Measurements from ENCODE around the gene SYNE2. TPM values are rescaled to one million over a fixed set of nuclear protein-coding genes. Genes with fewer than 3 reads are reported as not detected.
"Not testable (repeated sequence)": the region's sequence is repeated elsewhere in the genome, so short reads cannot be mapped to it uniquely, and the experiment has no call there.

SYNE2 gene
- total RNA-seq, 1 experiment from 2014 or later: 33.8 TPM

DNA sequence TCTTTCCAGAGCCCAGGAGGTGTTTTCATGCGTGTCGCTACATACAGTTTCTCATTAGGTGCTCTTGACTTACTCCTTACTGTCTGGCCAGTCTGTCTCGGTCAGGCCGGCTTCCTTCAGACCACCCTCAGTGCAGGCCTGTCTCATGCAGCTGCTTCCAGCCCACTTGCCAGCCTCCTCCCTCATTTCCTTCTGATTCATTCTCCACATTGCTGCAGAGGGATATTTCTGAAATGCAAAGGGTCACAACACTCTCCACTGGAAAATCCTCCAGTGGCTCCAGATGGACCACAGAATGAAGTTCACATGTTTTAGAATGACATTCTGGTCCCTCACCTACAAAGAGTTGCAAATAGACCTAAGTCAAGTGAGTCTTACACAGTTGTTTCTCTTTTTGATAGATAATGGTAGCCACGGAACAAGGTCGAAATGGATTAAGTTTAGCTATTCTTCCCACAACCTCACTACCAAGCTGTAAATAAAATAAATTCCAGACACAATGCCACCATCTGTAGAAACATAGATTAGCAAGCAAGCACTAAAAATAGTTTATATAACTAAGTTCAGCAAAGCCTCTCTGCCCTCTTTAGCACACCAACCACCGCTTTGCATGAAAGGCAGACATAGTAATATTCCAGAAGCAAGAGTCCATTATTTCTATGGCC is 294.5 kb downstream of the SYNE2 start:
- Histone ChIP-seq H3K9me3 (replicated peaks) (no peaks in the 10 kb centered on the region), H3K27ac (peak overlapping the region; percentile 35)

DNA sequence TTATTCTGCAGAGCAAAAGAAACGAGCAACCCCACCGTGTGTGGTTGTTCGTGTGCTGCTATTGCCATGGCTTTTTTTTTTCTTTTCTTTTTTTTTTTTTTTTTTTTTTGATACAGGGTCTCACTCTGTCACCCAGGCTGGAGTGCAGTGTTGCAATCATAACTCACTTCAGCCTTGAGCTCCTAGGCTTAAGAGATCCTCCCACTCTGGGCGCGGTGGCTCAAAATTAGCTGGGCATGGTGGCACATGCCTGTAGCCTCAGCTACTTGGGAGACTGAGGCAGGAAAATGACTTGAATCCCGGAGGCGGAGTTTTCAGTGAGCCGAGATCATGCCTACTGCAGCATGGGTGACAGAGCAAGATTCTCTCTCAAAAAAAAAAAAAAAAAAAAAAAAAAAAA is 297.1 kb downstream of the SYNE2 start:
- Histone ChIP-seq H3K36me3 (peaks cover 11% of the 10 kb centered on the region; the same call in 1 of the 2 replicates), H3K4me3 (no peak overlapping the region), H3K9me3 (replicated peaks) (no peaks in the 10 kb centered on the region), H3K4me1 (replicated peaks) (peaks cover 35% of the 10 kb centered on the region), H3K27me3 (replicated peaks) (no peaks in the 10 kb centered on the region), H3K27ac (no peak overlapping the region)
- no peak for DNase-seq (ENCODE audit: low read depth in 1 of 2, low spot score in 2 of 2)

More for the DNA sequence above, 294.5 kb downstream of the SYNE2 start:
- Histone ChIP-seq H3K36me3 (peaks cover 9% of the 10 kb centered on the region), H3K4me1 (replicated peaks) (peaks cover 28% of the 10 kb centered on the region), H3K4me3 (no peak overlapping the region), H3K27me3 (replicated peaks) (no peaks in the 10 kb centered on the region)
- peak; percentile 72 to 79 for DNase-seq (ENCODE audit: low read depth in 1 of 2, low spot score in 2 of 2)

DNA sequence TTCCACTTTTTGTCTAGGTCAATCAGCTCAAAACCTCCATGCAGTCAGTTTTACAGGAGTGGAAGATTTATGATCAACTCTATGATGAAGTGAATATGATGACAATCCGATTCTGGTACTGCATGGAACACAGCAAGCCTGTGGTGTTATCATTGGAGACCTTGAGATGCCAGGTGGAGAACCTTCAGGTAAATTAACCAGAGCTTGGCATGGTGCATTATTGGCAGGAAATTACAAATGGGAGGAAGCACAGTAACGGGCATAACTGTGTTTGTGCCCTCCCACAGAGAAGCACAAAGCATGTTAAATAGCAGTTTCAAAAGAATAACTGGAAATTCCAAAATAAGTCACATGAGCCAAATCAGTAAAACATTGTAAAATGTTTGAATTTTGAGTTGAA is 305.8 kb downstream of the SYNE2 start:
- peaks cover 13% of the 10 kb centered on the region; the same call in 1 of the 2 replicates for H3K36me3 ChIP-seq
- H3K4me3 ChIP-seq: no peak overlapping the region
- H3K4me1 ChIP-seq (replicated peaks): no peaks in the 10 kb centered on the region
- no peak for DNase-seq (ENCODE audit: low read depth in 1 of 2, low spot score in 2 of 2)
- no peaks in the 10 kb centered on the region for H3K27me3 ChIP-seq (replicated peaks)
- H3K27ac ChIP-seq: no peak overlapping the region
- H3K9me3 ChIP-seq (replicated peaks): no peaks in the 10 kb centered on the region

DNA sequence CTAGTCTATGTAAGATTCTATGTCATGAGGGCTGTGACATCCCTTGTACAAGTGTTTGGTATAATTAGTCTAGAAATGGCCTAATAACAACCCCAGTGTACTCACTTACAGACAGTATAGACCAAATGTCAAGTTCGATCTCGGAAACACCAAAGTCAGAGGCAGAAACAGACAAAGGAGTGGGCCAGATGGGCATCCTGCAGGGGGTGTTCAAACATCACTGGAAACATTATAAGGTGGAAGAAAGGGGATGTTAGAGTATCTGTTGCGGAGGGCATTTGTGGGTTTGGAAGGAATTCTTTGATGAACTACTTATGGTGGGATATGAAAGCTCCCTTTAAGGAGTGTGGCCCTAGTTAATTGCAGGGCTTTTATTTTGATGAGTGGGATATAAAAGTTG is 306.8 kb downstream of the SYNE2 start:
- no peak for DNase-seq (ENCODE audit: low read depth in 1 of 2, low spot score in 2 of 2)
- no peaks in the 10 kb centered on the region for H3K9me3 ChIP-seq (replicated peaks)

DNA sequence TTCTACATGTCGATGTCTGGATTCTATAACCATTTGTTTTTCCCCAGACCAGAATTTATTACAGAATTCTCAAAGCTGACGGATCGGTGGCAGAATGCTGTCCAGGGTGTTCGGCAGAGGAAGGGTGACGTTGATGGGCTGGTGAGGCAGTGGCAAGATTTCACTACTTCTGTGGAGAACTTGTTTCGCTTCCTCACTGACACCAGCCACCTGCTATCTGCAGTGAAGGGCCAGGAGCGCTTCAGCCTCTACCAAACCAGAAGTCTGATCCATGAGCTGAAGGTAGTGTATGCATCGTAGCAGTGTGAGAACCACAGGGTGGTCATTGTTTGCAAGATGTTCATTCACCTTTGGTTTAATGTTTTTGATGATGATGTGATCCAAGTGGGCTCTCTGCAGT is 317.4 kb downstream of the SYNE2 start:
- Histone ChIP-seq H3K27me3 (replicated peaks) (no peaks in the 10 kb centered on the region), H3K27ac (no peak overlapping the region), H3K9me3 (replicated peaks) (no peaks in the 10 kb centered on the region), H3K4me3 (no peak overlapping the region), H3K36me3 (peaks cover 11% of the 10 kb centered on the region; the same call in 1 of the 2 replicates), H3K4me1 (replicated peaks) (no peaks in the 10 kb centered on the region)
- DNase-seq (ENCODE audit: low read depth in 1 of 2, low spot score in 2 of 2): no peak

More for the DNA sequence above, 306.8 kb downstream of the SYNE2 start:
- H3K27me3 ChIP-seq (replicated peaks): no peaks in the 10 kb centered on the region
- H3K27ac ChIP-seq: no peak overlapping the region
- no peak overlapping the region for H3K4me3 ChIP-seq
- peaks cover 13% of the 10 kb centered on the region; the same call in 1 of the 2 replicates for H3K36me3 ChIP-seq
- H3K4me1 ChIP-seq (replicated peaks): no peaks in the 10 kb centered on the region

DNA sequence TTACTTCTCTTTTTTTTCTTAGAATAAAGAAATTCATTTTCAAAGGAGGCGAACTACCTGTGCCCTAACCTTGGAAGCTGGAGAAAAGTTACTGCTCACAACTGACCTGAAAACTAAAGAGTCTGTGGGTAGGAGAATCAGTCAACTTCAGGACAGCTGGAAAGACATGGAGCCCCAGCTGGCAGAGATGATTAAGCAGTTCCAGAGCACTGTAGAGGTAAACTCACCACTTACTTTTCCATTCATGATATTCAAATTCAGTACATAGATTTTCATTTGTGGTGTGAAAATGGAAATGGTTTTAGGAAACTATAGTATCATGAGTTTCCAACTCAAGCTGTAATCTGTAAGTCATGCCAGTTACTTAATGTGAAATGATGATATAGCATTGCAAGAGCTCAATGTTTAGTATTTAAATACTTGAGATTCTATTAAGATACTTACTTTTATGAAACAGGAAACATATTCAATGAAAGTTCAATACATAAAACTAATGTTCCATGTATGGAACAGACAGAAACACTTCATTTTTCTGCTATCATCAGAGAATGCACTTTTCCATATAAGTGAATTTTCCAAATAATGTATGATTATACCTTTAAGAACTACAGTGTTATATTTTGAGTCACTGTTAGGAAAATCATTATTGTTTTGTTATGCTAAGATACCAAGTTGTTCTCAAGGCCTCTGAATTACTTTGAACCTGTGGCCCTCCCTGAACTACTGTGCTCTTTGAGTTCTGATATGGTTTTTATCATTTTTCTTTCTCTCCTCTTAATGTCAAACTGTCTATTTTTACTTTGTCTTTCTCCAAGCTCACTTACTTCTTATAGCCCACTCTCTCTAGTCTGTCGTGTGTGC is 322.3 kb downstream of the SYNE2 start:
- Histone ChIP-seq H3K36me3 (peaks cover 10% of the 10 kb centered on the region), H3K9me3 (replicated peaks) (no peaks in the 10 kb centered on the region), H3K4me1 (replicated peaks) (no peaks in the 10 kb centered on the region), H3K4me3 (no peak overlapping the region), H3K27ac (no peak overlapping the region), H3K27me3 (replicated peaks) (no peaks in the 10 kb centered on the region)
- no peak for DNase-seq (ENCODE audit: low read depth in 1 of 2, low spot score in 2 of 2)

DNA sequence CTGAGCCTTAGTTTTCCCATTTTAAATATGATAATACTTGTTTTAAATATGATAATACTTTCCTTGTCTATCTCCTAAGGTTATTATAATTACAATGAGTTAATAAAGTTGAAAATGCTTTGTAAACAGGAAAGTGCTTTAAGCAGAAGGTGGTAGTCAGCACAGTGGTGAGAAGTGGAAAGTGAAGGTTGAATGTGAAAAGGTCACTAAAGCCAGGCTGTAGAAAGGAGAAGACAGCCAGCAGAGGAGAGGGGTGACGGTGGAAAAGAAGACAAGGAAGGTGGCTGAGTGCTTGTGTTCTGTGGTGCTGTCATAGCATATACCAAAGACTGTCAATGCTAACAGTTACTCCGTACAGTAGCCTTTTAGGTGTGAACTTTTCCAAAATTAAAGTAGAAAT is 323.5 kb downstream of the SYNE2 start:
- no peak overlapping the region for H3K27ac ChIP-seq
- no peaks in the 10 kb centered on the region for H3K4me1 ChIP-seq (replicated peaks)
- no peak for DNase-seq (ENCODE audit: low read depth in 1 of 2, low spot score in 2 of 2)
- no peaks in the 10 kb centered on the region for H3K27me3 ChIP-seq (replicated peaks)
- no peaks in the 10 kb centered on the region for H3K9me3 ChIP-seq (replicated peaks)
- H3K36me3 ChIP-seq: peaks cover 5% of the 10 kb centered on the region
- no peak overlapping the region for H3K4me3 ChIP-seq

DNA sequence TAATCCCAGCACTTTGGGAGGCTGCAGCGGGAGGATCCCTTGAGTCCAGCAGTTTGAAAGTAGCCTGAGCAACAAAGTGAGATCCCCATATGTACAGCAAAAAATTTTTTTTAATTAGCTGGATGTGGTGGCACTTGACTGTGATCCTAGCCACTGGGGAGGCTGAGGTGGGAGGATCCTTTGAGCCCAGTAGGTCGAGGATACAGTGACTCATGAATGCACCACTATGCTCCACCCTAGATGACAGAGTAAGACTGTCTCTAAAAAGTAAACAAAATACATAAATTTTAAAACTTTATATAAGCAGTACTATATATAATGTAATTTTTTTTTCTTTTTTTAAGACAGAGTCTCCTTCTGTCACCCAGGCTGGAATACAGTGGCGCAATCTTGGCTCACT is 326.0 kb downstream of the SYNE2 start:
- Histone ChIP-seq H3K9me3 (replicated peaks) (no peaks in the 10 kb centered on the region), H3K27me3 (replicated peaks) (no peaks in the 10 kb centered on the region), H3K36me3 (peaks cover 5% of the 10 kb centered on the region), H3K27ac (no peak overlapping the region), H3K4me3 (no peak overlapping the region), H3K4me1 (replicated peaks) (no peaks in the 10 kb centered on the region)
- DNase-seq (ENCODE audit: low read depth in 1 of 2, low spot score in 2 of 2): no peak

DNA sequence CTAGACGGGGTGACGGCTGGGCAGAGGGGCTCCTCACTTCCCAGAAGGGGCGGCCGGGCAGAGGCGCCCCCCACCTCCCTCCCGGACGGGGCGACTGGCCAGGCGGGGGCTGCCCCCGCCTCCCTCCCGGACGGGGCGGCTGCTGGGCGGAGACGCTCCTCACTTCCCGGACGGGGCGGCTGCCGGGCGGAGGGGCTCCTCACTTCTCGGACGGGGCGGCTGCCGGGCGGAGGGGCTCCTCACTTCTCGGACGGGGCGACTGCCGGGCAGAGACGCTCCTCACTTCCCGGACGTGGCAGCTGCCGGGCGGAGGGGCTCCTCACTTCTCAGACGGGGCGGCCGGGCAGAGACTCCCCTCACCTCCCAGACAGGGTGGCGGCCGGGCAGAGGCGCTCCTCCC is 330.1 kb downstream of the SYNE2 start:
- not testable (repeated sequence) for H3K9me3 ChIP-seq (replicated peaks); H3K27ac ChIP-seq; H3K4me3 ChIP-seq; H3K4me1 ChIP-seq (replicated peaks); H3K27me3 ChIP-seq (replicated peaks); H3K36me3 ChIP-seq; DNase-seq (ENCODE audit: low read depth in 1 of 2, low spot score in 2 of 2)

DNA sequence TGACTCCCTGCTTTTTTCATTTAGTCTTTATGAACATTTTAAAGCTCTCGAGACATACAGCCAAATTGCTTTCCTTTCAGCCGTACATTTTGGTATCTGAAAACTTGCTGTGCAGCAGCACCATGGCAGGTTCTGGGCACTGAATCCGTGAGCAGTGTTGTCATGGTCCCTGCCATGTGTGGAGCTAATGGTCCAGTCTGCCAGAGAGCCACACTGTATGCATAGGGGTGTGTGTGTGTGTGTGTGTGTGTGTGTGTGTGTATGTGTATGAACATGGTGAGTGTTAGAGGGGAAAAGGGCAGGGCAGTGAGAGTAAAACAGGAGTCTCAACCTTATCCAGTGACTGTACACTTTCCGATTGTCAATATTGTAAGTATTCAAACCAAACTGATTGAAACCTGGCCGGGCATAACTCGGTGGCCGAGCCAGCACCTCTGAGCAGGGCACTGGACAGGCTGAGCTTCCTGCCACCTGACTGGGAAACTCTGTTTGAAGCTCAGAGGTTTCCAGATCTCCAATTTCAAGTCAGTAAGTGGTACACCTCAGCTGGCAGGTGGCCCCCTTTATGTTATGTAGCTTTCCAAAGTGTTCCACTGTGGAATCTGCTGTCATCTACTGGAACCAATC is 331.4 kb downstream of the SYNE2 start:
- H3K4me1 ChIP-seq (replicated peaks): no peaks in the 10 kb centered on the region
- no peak for DNase-seq (ENCODE audit: low read depth in 1 of 2, low spot score in 2 of 2)
- H3K27ac ChIP-seq: no peak overlapping the region
- H3K9me3 ChIP-seq (replicated peaks): no peaks in the 10 kb centered on the region
- H3K36me3 ChIP-seq: 0 out of 2 replicates have a peak, but pooled peaks cover 4% of the 10 kb centered on the region
- no peaks in the 10 kb centered on the region for H3K27me3 ChIP-seq (replicated peaks)
- H3K4me3 ChIP-seq: no peak overlapping the region

DNA sequence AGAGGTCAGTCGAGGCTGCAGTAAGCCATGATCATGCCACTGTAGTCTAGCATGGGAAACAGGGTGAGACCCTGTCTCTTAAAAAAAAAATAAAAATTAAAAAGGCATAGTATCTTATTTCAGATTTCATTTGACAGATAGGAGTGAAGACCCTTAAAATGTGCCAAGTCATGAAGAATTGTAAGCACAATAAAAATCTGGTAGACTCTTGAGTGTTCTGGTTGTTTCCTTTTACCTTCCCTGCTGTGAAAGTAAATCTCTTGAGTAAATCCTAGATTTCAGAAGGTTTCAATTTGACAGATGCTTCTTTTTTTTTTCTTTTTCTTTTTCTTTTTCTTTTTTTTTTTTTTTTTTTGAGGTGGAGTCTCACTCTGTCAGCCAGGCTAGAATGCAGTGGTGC is 332.4 kb downstream of the SYNE2 start:
- H3K4me1 ChIP-seq (replicated peaks): no peaks in the 10 kb centered on the region
- no peak for DNase-seq (ENCODE audit: low read depth in 1 of 2, low spot score in 2 of 2)
- no peak overlapping the region for H3K27ac ChIP-seq
- H3K4me3 ChIP-seq: no peak overlapping the region
- H3K36me3 ChIP-seq: 0 out of 2 replicates have a peak, but pooled peaks cover 4% of the 10 kb centered on the region
- no peaks in the 10 kb centered on the region for H3K9me3 ChIP-seq (replicated peaks)
- no peaks in the 10 kb centered on the region for H3K27me3 ChIP-seq (replicated peaks)

DNA sequence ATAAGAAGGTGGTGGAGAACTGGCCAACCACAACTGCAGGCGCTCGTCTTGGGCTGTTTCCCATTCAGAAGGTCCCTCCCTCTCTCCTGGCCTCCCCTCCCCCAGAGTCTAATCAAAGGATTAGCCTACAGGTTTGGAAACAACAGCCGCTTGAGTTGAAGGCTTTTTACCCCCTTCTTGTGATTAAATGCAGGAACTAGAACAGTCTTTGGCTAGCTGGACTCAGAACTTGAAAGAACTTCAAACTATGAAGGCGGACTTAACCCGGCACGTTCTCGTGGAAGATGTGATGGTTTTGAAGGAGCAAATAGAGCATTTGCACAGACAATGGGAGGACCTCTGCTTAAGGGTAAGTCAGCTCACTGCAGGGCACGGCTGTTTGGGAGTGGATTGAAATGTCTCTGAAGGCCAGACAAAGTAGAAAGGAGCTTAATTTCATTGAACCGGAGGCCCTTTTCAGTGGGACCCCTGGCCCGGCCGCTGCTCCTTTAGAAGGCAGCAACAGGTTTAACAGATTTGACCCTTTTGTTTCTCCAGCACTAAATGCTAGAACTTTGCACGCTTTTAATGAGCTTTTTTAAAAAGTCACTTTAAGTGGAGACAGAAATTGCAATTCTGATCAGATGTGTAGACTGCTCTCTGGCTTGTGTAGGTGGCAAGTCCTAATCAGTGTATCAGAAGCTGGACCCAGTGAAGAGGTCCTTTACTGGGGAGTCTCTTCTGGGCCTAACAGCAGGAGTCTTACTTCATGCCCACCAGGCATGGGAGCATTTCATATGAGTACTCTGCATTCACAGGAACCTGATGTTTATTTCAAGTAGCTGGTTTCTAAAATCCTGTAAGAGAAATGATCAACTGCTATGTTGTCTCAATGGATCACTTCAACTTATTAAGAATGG is 333.7 kb downstream of the SYNE2 start:
- Histone ChIP-seq H3K36me3 (0 out of 2 replicates have a peak, but pooled peaks cover 4% of the 10 kb centered on the region), H3K9me3 (replicated peaks) (no peaks in the 10 kb centered on the region), H3K27me3 (replicated peaks) (no peaks in the 10 kb centered on the region), H3K4me3 (no peak overlapping the region), H3K27ac (no peak overlapping the region), H3K4me1 (replicated peaks) (no peaks in the 10 kb centered on the region; the same call in 1 of the 2 replicates)
- no peak for DNase-seq (ENCODE audit: low read depth in 1 of 2, low spot score in 2 of 2)

DNA sequence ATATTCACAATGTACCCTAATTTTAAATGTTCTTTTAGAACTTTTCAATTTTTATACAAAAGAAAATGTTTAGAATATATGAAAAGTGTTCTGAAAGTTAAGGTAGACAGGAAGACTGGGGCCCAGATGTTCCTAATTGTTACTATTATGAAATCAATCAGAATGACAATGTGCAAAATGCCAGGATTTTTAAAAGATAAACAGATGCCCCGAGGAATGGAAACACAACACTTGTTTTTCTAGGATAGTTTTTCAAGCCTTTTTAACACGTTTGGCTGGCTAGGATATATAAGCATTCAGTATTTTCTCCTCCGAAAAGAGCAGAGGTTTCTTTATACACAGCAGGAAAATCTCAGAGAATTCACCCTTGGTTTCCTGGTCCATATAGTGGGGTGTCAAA is 334.5 kb downstream of the SYNE2 start:
- no peak for DNase-seq (ENCODE audit: low read depth in 1 of 2, low spot score in 2 of 2)
- H3K27me3 ChIP-seq (replicated peaks): no peaks in the 10 kb centered on the region
- peaks cover 4% of the 10 kb centered on the region; the same call in 1 of the 2 replicates for H3K36me3 ChIP-seq
- H3K4me3 ChIP-seq: no peak overlapping the region
- no peak overlapping the region for H3K27ac ChIP-seq
- H3K4me1 ChIP-seq (replicated peaks): peaks cover 5% of the 10 kb centered on the region
- no peaks in the 10 kb centered on the region for H3K9me3 ChIP-seq (replicated peaks)

Measured in SJSA1 (cell line).